ENCODE results near the gene PIP5KL1.

DNA sequence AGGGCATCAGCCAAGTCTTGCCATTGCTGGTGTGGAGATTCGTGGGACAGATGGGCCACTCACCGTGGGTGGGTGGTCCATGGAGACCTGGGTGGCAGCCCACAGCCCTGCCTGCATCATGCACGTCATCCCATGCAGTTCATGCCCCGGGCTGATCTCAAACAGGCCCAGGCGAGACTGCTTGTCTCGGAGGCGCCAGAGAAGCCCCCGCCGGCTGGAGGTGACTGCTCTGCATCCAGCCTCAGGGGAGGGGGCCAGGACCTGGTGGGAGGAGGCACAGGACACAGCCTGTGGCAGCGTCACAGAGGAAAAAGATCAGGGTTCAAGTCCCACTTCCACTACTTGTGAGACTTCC is 975 bp downstream of the PIP5KL1 start:
- TF ChIP-seq, protein P1, sequence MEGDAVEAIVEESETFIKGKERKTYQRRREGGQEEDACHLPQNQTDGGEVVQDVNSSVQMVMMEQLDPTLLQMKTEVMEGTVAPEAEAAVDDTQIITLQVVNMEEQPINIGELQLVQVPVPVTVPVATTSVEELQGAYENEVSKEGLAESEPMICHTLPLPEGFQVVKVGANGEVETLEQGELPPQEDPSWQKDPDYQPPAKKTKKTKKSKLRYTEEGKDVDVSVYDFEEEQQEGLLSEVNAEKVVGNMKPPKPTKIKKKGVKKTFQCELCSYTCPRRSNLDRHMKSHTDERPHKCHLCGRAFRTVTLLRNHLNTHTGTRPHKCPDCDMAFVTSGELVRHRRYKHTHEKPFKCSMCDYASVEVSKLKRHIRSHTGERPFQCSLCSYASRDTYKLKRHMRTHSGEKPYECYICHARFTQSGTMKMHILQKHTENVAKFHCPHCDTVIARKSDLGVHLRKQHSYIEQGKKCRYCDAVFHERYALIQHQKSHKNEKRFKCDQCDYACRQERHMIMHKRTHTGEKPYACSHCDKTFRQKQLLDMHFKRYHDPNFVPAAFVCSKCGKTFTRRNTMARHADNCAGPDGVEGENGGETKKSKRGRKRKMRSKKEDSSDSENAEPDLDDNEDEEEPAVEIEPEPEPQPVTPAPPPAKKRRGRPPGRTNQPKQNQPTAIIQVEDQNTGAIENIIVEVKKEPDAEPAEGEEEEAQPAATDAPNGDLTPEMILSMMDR (IDR thresholded peaks at IDR 0.05): no peak
- no peak for TF ChIP-seq EP300 (IDR thresholded peaks at IDR 0.05; ENCODE audit: low read depth)
- no peak for TF ChIP-seq POLR2A (IDR thresholded peaks at IDR 0.05)
